GM21515 (cell line): ENCODE results near the gene ATP8B3.

Experiments used
- ATAC-seq: cut with Tn5 transposase; IDR thresholded peaks from one replicate; pipeline ENCODE4 v1.9.1; 2021; ENCODE audit not compliant: unreplicated experiment

The ATP8B3 gene

DNA sequence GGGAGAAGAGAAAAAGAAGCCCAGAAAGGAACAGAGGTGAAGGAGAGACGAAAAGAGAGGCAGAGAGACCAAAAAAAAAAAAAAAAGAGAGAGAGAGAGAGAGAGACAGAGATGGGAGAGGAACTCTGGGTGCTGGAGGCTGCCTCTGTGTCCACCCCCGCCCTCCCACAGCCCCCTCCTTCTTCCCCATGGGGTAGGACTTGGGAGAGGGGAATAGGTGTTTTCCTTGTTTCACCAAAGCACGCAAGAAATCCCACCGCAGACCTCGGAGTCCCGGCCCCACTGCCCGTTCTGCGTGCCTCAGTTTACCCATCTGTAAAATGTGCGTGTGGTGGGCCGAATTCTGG is 53.9 kb downstream of the ATP8B3 start:
- no peak for ATAC-seq

DNA sequence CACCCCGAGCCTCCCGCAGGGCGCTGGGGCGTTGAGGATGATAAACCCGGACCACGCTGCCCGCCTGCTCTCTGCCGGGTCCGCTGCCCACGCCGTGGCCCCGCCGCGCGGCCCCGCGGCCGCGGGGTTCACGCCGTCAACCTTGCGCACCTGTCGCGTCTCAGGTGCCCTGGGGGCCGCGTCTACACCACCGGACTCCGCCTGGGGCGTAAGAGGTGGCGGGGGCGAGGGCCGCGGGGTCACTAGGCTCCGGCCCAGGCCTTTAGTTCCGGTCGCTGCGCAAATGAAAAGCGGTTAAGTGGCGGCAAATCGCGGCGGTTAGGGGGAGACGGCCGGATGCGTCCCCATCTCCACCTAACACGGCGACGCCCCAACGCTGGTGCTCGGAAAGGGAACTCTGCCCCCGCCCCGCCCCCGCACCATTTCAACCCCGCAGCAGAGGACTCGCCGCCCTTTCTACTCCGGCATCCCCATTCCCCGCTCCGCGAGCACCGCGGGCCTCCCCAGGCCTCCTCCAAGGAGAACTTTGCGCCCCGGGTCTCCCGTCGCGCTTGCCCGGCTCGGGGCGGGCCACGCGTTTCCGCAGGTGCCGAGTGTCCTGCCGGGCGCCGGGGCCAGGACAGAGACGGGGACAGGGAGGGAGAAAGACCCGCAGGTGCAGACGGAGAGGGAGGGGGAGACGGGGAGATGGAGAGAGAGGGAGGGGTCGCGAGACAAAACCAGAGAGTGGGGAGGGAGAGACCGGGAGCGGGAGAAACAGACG is 54.4 kb downstream of the ATP8B3 start:
- ATAC-seq: no peak

- no peak for ATAC-seq
These were observed 55.2 kb downstream of the ATP8B3 start for GRCh38 chr19:1756705-1757465.

GRCh38 chr19:1756264-1756663 is 55.8 kb downstream of the ATP8B3 start:
- no peak for ATAC-seq

- no peak for ATAC-seq
These were observed 56.5 kb downstream of the ATP8B3 start for GRCh38 chr19:1755467-1756171.

- ATAC-seq: no peak
These were observed 57.2 kb downstream of the ATP8B3 start for GRCh38 chr19:1754636-1755466.

DNA sequence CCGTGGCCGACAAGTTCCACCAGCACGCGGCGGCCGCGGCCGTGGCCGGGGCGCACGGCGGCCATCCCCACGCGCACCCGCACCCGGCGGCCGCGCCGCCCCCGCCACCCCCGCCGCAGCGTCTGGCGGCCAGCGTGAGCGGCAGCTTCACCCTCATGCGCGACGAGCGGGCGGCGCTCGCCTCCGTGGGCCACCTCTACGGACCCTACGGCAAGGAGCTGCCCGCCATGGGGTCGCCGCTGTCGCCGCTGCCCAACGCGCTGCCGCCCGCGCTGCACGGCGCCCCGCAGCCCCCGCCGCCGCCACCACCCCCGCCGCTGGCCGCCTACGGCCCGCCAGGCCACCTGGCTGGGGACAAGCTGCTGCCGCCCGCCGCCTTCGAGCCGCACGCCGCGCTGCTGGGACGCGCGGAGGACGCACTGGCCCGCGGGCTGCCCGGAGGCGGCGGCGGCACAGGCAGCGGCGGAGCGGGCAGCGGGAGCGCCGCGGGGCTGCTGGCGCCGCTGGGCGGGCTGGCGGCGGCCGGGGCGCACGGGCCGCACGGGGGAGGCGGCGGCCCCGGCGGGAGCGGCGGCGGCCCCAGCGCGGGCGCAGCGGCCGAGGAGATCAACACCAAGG is 57.9 kb downstream of the ATP8B3 start:
- no peak for ATAC-seq

DNA sequence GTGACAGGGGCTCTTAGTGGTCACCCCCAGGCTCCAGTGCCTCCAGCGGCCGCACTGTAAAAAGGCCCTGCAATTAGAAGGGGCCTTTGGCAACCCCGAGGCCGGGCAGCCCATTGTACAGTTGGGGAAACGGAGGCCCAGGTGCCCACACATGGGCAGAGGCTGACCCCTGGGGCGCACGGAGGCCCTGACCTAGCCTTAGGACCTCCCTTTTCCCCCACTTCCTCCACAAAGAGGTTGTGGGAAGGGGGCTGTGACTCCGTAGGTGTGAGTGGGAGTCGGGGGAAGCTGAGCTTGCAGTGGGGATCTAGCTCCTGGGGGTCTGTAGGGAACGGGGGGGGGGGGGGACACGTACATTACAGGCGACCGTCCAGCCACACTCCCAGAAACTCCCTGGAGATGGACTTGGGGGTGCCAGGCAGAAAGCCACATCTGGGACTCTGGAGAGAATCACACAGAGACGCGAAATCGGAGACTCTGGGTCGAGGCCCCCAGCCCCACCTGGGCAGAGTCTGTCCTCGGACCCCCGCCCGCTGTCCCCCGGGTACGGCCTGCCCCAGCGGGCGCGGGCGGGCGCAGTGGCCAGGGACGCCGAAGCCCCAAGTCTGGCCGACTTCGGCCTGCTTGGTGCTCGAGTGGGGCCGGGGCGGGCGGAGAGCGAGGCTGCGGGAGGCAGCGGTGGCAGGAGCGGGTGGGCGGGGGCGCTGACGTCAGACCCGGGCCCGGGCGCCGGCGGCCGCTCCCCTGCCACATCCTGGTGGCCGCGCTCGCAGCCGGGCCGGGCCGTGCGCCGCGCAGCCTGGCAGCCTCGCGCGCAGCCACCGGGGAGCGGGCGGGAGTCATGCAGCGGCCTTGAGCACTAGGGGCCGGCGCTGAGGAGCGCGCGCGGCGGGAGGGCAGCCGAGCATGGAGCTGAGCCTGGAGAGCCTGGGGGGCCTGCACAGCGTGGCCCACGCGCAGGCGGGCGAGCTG is 59.0 kb downstream of the ATP8B3 start, which contains the start of gene ONECUT3:
Gene ONECUT3 (plus strand): TSS at position 750 of the 972 bp plus-strand sequence. CDS start 157 bp downstream, at position 907.
- ATAC-seq: no peak

GRCh38 chr19:1752009-1752756 is 59.9 kb downstream of the ATP8B3 start:
- no peak for ATAC-seq

DNA sequence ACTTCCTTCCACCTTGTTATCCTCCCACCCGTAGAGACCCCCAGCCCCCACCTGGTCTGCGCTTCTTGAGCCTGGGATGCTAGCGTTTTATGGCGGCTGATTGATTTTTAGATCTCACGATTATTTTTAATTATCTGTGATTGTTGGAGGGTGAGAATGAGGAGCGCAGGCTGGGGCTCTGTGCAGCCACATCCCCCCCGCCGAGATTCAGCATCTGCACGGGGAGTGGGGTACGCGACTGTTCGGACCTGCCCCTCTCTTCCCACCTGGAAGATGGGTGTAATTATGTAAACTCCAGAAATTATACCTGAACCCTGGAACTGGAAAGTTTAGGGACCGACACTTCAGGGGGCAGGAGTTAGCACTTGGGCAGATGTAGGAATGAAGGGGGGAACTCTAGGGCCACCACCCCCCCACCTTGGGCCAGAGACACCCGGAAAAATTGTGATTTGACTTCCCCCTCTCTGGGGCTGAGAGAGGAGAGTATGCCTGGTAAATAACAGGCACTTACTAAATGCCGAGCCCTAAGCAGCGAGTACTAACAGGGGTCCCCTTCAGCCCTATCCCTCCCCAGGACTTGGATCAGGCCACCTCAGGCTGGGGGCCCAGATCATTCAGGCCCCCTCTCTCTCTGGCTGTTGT is 60.6 kb downstream of the ATP8B3 start:
- ATAC-seq: no peak

DNA sequence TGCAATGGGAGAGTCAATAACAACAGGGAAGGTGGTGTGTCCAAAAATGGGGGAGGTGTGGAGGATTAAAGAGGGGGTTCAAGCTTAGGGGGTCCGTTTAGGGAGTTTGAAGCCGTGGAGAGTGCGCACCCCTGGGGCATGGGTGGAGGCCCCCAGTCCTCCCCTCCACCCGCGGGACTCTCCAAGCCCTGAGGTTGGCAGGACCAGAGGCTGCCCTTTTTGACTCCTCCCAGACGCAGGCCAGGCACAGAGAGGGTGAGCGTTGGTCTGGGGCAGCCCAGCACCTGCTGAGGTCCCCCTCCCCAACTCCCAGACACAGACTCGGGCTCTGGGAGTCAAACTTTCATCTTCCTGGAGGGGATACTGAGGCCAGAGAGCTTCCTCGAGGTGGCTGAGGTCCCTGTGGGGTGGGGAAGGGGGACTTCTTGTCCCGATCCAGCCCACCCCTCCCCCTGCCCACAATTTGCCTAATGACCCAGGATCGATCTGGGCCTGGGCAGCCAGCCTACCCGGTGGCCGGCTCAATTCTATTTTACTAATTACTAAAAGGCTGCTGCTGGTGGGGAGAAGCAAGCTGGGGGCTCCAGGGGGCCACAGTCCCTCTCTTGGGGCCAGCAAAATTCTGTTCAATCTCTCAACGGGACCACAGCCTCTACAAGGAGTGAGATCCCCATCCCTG is 61.6 kb downstream of the ATP8B3 start:
- no peak for ATAC-seq

- no peak for ATAC-seq
These were observed 62.4 kb downstream of the ATP8B3 start for GRCh38 chr19:1749373-1750342.

- no peak for ATAC-seq
These were observed 63.2 kb downstream of the ATP8B3 start for GRCh38 chr19:1748873-1749341.

DNA sequence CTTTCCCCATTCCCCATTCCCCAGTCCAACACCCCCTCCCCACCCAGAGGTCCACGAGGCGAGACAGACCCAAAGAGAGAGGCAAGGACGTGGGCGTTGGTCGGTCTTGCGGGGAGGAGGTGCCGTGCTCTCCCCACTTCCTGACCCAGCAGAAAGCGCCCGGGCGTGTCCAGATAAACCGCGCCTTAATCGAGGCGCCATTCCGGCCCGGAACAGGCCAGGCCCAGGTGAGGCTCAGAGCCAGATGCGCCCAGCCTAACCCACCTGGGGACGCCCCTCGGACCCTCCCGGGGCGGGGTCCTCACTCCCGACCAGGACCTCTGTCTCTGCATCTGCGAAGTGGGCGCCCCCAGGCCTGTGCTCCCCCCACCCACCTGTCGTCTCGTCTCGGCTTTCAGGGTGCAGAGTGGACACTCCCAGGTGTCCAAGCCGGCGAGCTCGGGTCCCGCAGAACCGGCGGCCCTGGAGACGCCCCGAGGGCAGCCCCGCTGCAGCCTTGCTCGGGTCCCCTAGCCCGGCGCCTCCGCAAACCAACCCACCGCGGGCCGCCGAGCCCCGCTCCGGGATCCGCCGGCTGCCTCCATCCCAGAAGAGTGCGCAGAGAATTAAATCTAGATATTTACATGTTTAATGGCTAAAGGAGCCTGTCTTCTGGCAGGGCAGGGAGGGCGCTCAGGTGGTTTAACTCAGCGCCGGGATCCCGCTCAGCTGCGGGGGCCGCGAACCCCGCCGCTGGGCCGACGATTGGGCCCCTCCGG is 63.8 kb downstream of the ATP8B3 start:
- no peak for ATAC-seq

GRCh38 chr19:1747285-1748114 is 64.6 kb downstream of the ATP8B3 start:
- ATAC-seq: no peak
